Caco-2 (cell line): ENCODE results near the gene FBXO45. TPM values are rescaled to one million over a fixed set of nuclear protein-coding genes. Genes with fewer than 3 reads are reported as not detected.
"Not testable (repeated sequence)": the region's sequence is repeated elsewhere in the genome, so short reads cannot be mapped to it uniquely, and the experiment has no call there.

Source experiments
- BruUV-seq: library from RNA; stranded (reverse); fragments of 400-500 nt; replicated peaks from 2 replicates; lab custom pipeline; 2021; lab: Mats Ljungman, UMichigan
- CTCF ChIA-PET: fragments of 300-600 bp; sonication (Branson Sonifier 250); formaldehyde crosslinking; loops from one replicate; lab custom pipeline; 2022; ENCODE audit warnings: antibody characterized with exemption; lab: Charles Lee
- POLR2A ChIA-PET: fragments of 300-600 bp; sonication (Branson Sonifier 250); formaldehyde crosslinking; loops from one replicate; lab custom pipeline; 2022; ENCODE audit warnings: antibody characterized with exemption; lab: Charles Lee
- DNase-seq, 2 experiments: peaks; one replicate each; pipeline versions ENCODE4 v3.0.0 to v3.0.0-alpha.2; 2020 to 2022
- H3K27me3 ChIP-seq: replicated peaks from 2 replicates; pipeline ENCODE4 v1.6.0; 2011; ENCODE audit warnings: low read length; ENCODE audit not compliant: control insufficient read depth, insufficient read depth
- H3K36me3 ChIP-seq: 2 replicates; pipeline ENCODE4 v1.5.1; 2011; ENCODE audit warnings: low read length; ENCODE audit not compliant: control insufficient read depth, insufficient read depth
- H3K4me1 ChIP-seq: fragments of 250-450 bp; sonication (Bioruptor Pico); 2 replicates; pipeline ENCODE4 v1.5.1; 2020; ENCODE audit warnings: mild to moderate bottlenecking
- H3K4me3 ChIP-seq: 2 replicates; pipeline ENCODE4 v1.5.1; 2011; ENCODE audit warnings: low read depth, mild to moderate bottlenecking, control low read depth, low read length
- H3K9me3 ChIP-seq: fragments of 250-450 bp; sonication (Bioruptor Pico); 2 replicates; pipeline ENCODE4 v1.5.1; 2020; ENCODE audit warnings: mild to moderate bottlenecking, moderate library complexity
- H3K27ac Mint-ChIP-seq: one replicate; pipeline ENCODE4 v1.8.0; 2022; ENCODE audit warnings: mixed read lengths; ENCODE audit not compliant: unreplicated experiment
- H3K27me3 Mint-ChIP-seq: one replicate; pipeline ENCODE4 v1.8.0; 2022; ENCODE audit warnings: mixed read lengths; ENCODE audit not compliant: insufficient read depth, unreplicated experiment
- H3K36me3 Mint-ChIP-seq: one replicate; pipeline ENCODE4 v1.8.0; 2022; ENCODE audit warnings: mild to moderate bottlenecking, mixed read lengths; ENCODE audit not compliant: insufficient read depth, unreplicated experiment
- H3K4me1 Mint-ChIP-seq: one replicate; pipeline ENCODE4 v1.8.0; 2022; ENCODE audit warnings: low read depth, mixed read lengths; ENCODE audit not compliant: unreplicated experiment
- H3K4me3 Mint-ChIP-seq: one replicate; pipeline ENCODE4 v1.8.0; 2022; ENCODE audit warnings: mild to moderate bottlenecking, moderate library complexity, mixed read lengths; ENCODE audit not compliant: unreplicated experiment
- H3K9me3 Mint-ChIP-seq: one replicate; pipeline ENCODE4 v1.8.0; 2022; ENCODE audit warnings: mixed read lengths; ENCODE audit not compliant: unreplicated experiment
- intact Hi-C: fragments of 100-400 bp; cut with micrococcal nuclease; formaldehyde crosslinking; loops from one replicate; pipeline ENCODE4 v1.10.0; 2022; ENCODE audit not compliant: unreplicated experiment
- total RNA-seq: library from RNA; stranded (reverse); gene quantifications from 2 replicates; pipeline ENCODE4 v1.2.3, GENCODE V29; 2022
- TF ChIP-seq, protein P1 (sequence below), 2 experiments: fragments of 200-600 bp in 1 of 2; IDR thresholded peaks; 1 replicate in 1 of 2; 2 replicates in 1 of 2; pipeline versions ENCODE4 v1.5.1 to v1.8.0; 2011 to 2022; ENCODE audit warnings: antibody characterized with exemption in 1 of 2, control low read depth in 1 of 2, inconsistent platforms in 1 of 2, low read depth in 1 of 2, low read length in 1 of 2, mild to moderate bottlenecking in 1 of 2, moderate library complexity in 1 of 2; ENCODE audit not compliant: insufficient read depth in 1 of 2, severe bottlenecking in 1 of 2, unreplicated experiment in 1 of 2

Gene FBXO45
- total RNA-seq, 1 experiment from 2014 or later: 15.8 TPM

DNA sequence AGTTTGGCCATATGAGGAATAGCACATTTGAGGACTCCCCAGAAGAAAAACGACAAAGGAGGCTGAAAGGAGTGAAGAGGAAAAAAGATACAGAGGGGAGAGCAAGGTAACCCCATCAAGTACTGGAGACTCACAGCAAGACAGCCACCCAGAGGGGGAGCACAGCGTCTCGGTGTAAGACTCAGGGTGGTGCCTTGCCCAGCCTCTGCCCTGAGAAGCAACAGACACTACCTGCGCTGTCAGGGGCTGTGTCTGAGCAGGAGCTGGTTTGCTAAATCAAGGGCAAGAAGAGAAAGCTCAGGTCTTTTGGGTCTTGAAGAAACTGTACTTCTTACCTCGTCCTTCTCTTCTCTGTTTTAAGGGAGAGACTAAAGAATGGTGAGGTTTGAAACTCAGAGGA is 27.9 kb downstream of the FBXO45 start:
- Histone ChIP-seq H3K36me3 (no peaks in the 10 kb centered on the region), H3K27me3 (no peaks in the 10 kb centered on the region), H3K4me1 (no peaks in the 10 kb centered on the region), H3K9me3 (no peaks in the 10 kb centered on the region), H3K4me3 (no peak overlapping the region)
- no peaks in the 10 kb centered on the region for H3K4me1 Mint-ChIP-seq
- POLR2A ChIA-PET: no interaction called here
- H3K27me3 Mint-ChIP-seq: no peaks in the 10 kb centered on the region
- no TSS peak for BruUV-seq
- CTCF ChIA-PET: no interaction called here
- intact Hi-C loops: no loop called here
- H3K36me3 Mint-ChIP-seq: no peaks in the 10 kb centered on the region
- H3K4me3 Mint-ChIP-seq: no peak overlapping the region
- TF ChIP-seq, protein P1, sequence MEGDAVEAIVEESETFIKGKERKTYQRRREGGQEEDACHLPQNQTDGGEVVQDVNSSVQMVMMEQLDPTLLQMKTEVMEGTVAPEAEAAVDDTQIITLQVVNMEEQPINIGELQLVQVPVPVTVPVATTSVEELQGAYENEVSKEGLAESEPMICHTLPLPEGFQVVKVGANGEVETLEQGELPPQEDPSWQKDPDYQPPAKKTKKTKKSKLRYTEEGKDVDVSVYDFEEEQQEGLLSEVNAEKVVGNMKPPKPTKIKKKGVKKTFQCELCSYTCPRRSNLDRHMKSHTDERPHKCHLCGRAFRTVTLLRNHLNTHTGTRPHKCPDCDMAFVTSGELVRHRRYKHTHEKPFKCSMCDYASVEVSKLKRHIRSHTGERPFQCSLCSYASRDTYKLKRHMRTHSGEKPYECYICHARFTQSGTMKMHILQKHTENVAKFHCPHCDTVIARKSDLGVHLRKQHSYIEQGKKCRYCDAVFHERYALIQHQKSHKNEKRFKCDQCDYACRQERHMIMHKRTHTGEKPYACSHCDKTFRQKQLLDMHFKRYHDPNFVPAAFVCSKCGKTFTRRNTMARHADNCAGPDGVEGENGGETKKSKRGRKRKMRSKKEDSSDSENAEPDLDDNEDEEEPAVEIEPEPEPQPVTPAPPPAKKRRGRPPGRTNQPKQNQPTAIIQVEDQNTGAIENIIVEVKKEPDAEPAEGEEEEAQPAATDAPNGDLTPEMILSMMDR (IDR thresholded peaks at IDR 0.05; ENCODE audit: insufficient read depth in 1 of 2, low read depth in 1 of 2, low read length in 1 of 2, severe bottlenecking in 1 of 2, unreplicated experiment in 1 of 2): no peak
- no peak overlapping the region for H3K27ac Mint-ChIP-seq
- H3K9me3 Mint-ChIP-seq: no peaks in the 10 kb centered on the region
- no peak for DNase-seq

DNA sequence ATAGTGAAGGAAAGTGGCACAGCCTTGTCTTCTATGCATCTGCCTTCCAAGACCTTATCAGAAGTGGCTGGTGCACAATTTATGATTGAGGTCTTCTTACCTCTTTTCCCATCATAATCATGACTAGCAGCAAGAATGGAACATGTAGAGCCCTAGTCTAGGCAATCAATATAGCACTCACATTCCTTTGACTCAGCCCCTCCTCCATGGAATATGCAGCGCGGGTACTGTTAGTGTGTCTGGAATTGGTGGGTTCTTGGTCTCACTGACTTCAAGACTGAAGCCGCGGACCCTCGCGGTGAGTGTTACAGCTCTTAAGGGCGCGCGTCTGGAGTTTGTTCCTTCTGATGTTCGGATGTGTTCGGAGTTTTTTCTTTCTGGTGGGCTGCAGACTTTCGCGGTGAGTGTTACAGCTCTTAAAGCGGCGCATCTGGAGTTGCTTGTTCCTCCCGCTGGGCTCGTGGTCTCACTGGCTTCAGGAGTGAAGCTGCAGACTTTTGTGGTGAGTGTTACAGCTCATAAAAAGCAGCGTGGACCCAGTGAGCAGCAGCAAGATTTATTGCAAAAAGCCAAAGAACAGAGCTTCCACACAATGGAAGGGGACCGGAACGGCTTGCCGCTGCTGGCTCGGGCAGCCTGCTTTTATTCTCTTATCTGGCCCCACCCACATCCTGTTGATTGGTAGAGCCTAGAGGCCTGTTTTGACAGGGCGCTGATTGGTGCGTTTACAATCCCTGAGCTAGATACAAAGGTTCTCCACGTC is 29.7 kb downstream of the FBXO45 start:
- intact Hi-C loops, BruUV-seq, H3K4me1 Mint-ChIP-seq, H3K36me3 Mint-ChIP-seq, H3K9me3 Mint-ChIP-seq, DNase-seq, H3K4me3 Mint-ChIP-seq, H3K27me3 Mint-ChIP-seq, H3K4me3 ChIP-seq, H3K36me3 ChIP-seq, H3K27me3 ChIP-seq, H3K4me1 ChIP-seq, H3K9me3 ChIP-seq, H3K27ac Mint-ChIP-seq: not testable (repeated sequence)
- CTCF ChIA-PET: interaction anchor here (1.3 kb wide), 1 partner anchor 11 kb away, joined by 4 read pairs; no protein-coding TSS in a partner anchor
- POLR2A ChIA-PET: interaction anchor here (1.5 kb wide), 1 partner anchor 29 kb away, joined by 3 read pairs; the partner anchor contains the start of genes FBXO45 and WDR53

DNA sequence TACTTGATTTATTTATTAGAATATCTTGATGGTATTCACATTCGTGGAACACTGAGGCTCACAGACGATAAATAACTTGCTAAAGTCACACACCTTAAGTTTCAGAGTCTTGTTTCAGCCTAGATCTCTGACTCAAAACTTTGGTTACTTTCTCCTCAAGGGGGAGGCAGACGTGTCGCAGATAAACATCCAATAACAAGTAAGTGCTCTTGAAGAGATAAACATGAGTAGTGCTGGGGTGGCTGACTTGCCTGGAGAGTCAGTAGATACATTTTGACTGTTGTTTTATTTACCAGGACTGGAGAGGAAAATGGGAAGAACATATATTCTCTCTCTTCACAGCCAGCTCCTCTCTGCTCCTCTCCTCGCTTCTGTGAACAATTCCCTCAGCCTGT is 31.3 kb downstream of the FBXO45 start:
- H3K27me3 Mint-ChIP-seq: no peaks in the 10 kb centered on the region
- intact Hi-C loops: no loop called here
- BruUV-seq: no TSS peak
- TF ChIP-seq, protein P1 (IDR thresholded peaks at IDR 0.05; ENCODE audit: insufficient read depth in 1 of 2, low read depth in 1 of 2, low read length in 1 of 2, severe bottlenecking in 1 of 2, unreplicated experiment in 1 of 2): no peak
- no peaks in the 10 kb centered on the region for H3K9me3 Mint-ChIP-seq
- no peak for DNase-seq
- ChIA-PET CTCF (no interaction called here), POLR2A (no interaction called here)
- H3K36me3 Mint-ChIP-seq: no peaks in the 10 kb centered on the region
- H3K4me3 Mint-ChIP-seq: no peak overlapping the region
- Histone ChIP-seq H3K36me3 (no peaks in the 10 kb centered on the region), H3K4me3 (no peak overlapping the region), H3K4me1 (no peaks in the 10 kb centered on the region), H3K9me3 (no peaks in the 10 kb centered on the region), H3K27me3 (no peaks in the 10 kb centered on the region)
- no peak overlapping the region for H3K27ac Mint-ChIP-seq
- no peaks in the 10 kb centered on the region for H3K4me1 Mint-ChIP-seq
